Myocyte (in vitro differentiated cells): ENCODE measurements around the gene SNRNP200. TPM values are rescaled to one million over a fixed set of nuclear protein-coding genes. Genes with fewer than 3 reads are reported as not detected.

Experiments
- DNase-seq: peaks from one replicate; pipeline ENCODE4 v3.0.0-alpha.2; 2012; ENCODE audit warnings: low read depth
- polyA plus RNA-seq: library from polyadenylated mRNA; unstranded; fragments of >200 nt; gene quantifications from one replicate; pipeline ENCODE4 v1.2.1, GENCODE V29; 2012; ENCODE audit warnings: missing spikeins
- total RNA-seq: library from RNA; depleted of rRNA; stranded (reverse); fragments of >200 nt; gene quantifications from 2 replicates; pipeline ENCODE4 v1.2.3, GENCODE V29; 2014

SNRNP200 gene
- total RNA-seq: 37.6 and 38.0 TPM in 2 replicates
- 88.1 TPM for polyA plus RNA-seq

- DNase-seq: peak; percentile 86
Measured at GRCh38 chr2:96305091-96305978, at the start of gene SNRNP200. Gene SNRNP200, minus strand, starts transcription at chr2:96305546. Its CDS starts 109 bp downstream, at chr2:96305437.

- DNase-seq: no peak
Measured at GRCh38 chr2:96354492-96354891, 49.1 kb upstream of the SNRNP200 start.

GRCh38 chr2:96353606-96354101 is 48.3 kb upstream of the SNRNP200 start:
- no peak for DNase-seq

- DNase-seq: peak; percentile 86
Measured at GRCh38 chr2:96353032-96353561, 47.8 kb upstream of the SNRNP200 start.

- no peak for DNase-seq
Measured at GRCh38 chr2:96347395-96347794, 42.0 kb upstream of the SNRNP200 start.

- DNase-seq: no peak
Measured at GRCh38 chr2:96345868-96346462, 40.6 kb upstream of the SNRNP200 start.

GRCh38 chr2:96345438-96345837 is 40.1 kb upstream of the SNRNP200 start:
- DNase-seq: no peak

- DNase-seq: no peak
Measured at GRCh38 chr2:96344011-96344410, 38.7 kb upstream of the SNRNP200 start.

- no peak for DNase-seq
Measured at GRCh38 chr2:96342085-96342484, 36.7 kb upstream of the SNRNP200 start.

- DNase-seq: no peak
Measured at GRCh38 chr2:96341641-96342040, 36.3 kb upstream of the SNRNP200 start.

- DNase-seq: no peak
Measured at GRCh38 chr2:96340493-96341414, 35.4 kb upstream of the SNRNP200 start.

GRCh38 chr2:96336873-96337272 is 31.5 kb upstream of the SNRNP200 start:
- DNase-seq: no peak

GRCh38 chr2:96336104-96336775 is 30.9 kb upstream of the SNRNP200 start:
- DNase-seq: no peak

GRCh38 chr2:96333708-96334107 is 28.4 kb upstream of the SNRNP200 start:
- no peak for DNase-seq

GRCh38 chr2:96330407-96330806 is 25.1 kb upstream of the SNRNP200 start:
- DNase-seq: peak; percentile 50

- DNase-seq: no peak
Measured at GRCh38 chr2:96329874-96330273, 24.5 kb upstream of the SNRNP200 start.

- DNase-seq: peak; percentile 61
Measured at GRCh38 chr2:96329456-96329855, 24.1 kb upstream of the SNRNP200 start.

- no peak for DNase-seq
Measured at GRCh38 chr2:96326990-96327820, 21.9 kb upstream of the SNRNP200 start.

- no peak for DNase-seq
Measured at GRCh38 chr2:96326564-96326963, 21.2 kb upstream of the SNRNP200 start.

- no peak for DNase-seq
Measured at GRCh38 chr2:96325884-96326255, 20.5 kb upstream of the SNRNP200 start.
